WTC11 (cell line): Measurements from ENCODE around the gene CDC45.

Experiments
- ATF2 ChIP-seq: sonication (generic); formaldehyde crosslinking; IDR thresholded peaks from 2 replicates; pipeline ENCODE4 v1.8.1; 2022; ENCODE audit warnings: low read depth, missing genetic modification reagents, borderline replicate concordance
- CREB1 ChIP-seq: sonication (generic); formaldehyde crosslinking; IDR thresholded peaks from 2 replicates; pipeline ENCODE4 v1.8.0; 2023; ENCODE audit warnings: mild to moderate bottlenecking, missing genetic modification reagents
- ELF4 ChIP-seq: sonication (generic); formaldehyde crosslinking; IDR thresholded peaks from 2 replicates; pipeline ENCODE4 v1.8.1; 2022; ENCODE audit warnings: low read depth, mild to moderate bottlenecking, moderate library complexity, missing genetic modification reagents
- FOXJ3 ChIP-seq: sonication (generic); formaldehyde crosslinking; IDR thresholded peaks from 2 replicates; pipeline ENCODE4 v1.9.0; 2021; ENCODE audit warnings: missing genetic modification reagents, mild to moderate bottlenecking, borderline replicate concordance
- GTF2I ChIP-seq: fragments of 250-450 bp; sonication (Bioruptor Pico); conservative IDR thresholded peaks from 2 replicates; pipeline ENCODE4 v1.4.0; 2021; ENCODE audit warnings: mild to moderate bottlenecking
- MXD4 ChIP-seq: fragments of 250-450 bp; sonication (Bioruptor Pico); IDR thresholded peaks from 2 replicates; pipeline ENCODE4 v1.8.0; 2021; ENCODE audit warnings: mild to moderate bottlenecking, moderate library complexity, borderline replicate concordance
- NR2C2 ChIP-seq: sonication (generic); formaldehyde crosslinking; IDR thresholded peaks from 2 replicates; pipeline ENCODE4 v1.8.0; 2022; ENCODE audit warnings: mild to moderate bottlenecking, missing genetic modification reagents
- SMAD3 ChIP-seq: sonication (generic); formaldehyde crosslinking; IDR thresholded peaks from 2 replicates; pipeline ENCODE4 v1.8.0; 2022; ENCODE audit warnings: missing genetic modification reagents, mild to moderate bottlenecking, borderline replicate concordance
- SP1 ChIP-seq: sonication (generic); formaldehyde crosslinking; conservative IDR thresholded peaks from 2 replicates; pipeline ENCODE4 v1.8.1; 2022; ENCODE audit warnings: missing genetic modification reagents
- STAT6 ChIP-seq: sonication (generic); formaldehyde crosslinking; conservative IDR thresholded peaks from 2 replicates; pipeline ENCODE4 v1.8.1; 2023; ENCODE audit warnings: mild to moderate bottlenecking, low read depth, missing genetic modification reagents, moderate library complexity
- TEAD4 ChIP-seq: sonication (generic); formaldehyde crosslinking; IDR thresholded peaks from 2 replicates; pipeline ENCODE4 v1.8.0; 2022; ENCODE audit warnings: mild to moderate bottlenecking, missing genetic modification reagents
- TF ChIP-seq, protein P1 (sequence below): fragments of 200-600 bp; IDR thresholded peaks from 2 replicates; pipeline ENCODE4 v1.8.0; 2022; ENCODE audit warnings: antibody characterized with exemption
- TF ChIP-seq, protein P2 (sequence below): sonication (generic); formaldehyde crosslinking; IDR thresholded peaks from 2 replicates; pipeline ENCODE4 v1.8.1; 2023; ENCODE audit warnings: mild to moderate bottlenecking, moderate library complexity, missing genetic modification reagents

DNA sequence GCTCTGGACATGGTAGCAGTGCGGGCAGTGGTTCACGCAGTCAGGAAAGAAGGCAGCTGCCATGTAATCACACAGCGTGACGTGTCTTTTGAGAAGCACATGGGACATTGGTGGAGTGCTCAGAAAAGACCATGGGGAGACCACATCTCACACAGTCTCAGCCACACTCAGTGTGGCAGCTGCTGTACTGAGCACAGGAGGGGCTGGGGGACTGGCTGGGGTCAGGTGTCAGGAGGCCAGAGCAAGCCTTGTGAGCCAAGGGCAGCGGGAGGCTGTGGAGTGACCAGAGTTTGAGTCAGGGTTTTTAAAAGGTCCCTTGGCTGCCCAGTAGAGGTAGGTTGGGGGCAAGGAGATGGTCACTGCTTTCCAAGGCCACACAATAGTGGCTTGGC lies 26.0 kb downstream of the CDC45 start:
- TF ChIP-seq, protein P1, sequence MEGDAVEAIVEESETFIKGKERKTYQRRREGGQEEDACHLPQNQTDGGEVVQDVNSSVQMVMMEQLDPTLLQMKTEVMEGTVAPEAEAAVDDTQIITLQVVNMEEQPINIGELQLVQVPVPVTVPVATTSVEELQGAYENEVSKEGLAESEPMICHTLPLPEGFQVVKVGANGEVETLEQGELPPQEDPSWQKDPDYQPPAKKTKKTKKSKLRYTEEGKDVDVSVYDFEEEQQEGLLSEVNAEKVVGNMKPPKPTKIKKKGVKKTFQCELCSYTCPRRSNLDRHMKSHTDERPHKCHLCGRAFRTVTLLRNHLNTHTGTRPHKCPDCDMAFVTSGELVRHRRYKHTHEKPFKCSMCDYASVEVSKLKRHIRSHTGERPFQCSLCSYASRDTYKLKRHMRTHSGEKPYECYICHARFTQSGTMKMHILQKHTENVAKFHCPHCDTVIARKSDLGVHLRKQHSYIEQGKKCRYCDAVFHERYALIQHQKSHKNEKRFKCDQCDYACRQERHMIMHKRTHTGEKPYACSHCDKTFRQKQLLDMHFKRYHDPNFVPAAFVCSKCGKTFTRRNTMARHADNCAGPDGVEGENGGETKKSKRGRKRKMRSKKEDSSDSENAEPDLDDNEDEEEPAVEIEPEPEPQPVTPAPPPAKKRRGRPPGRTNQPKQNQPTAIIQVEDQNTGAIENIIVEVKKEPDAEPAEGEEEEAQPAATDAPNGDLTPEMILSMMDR: no peak
- no peak for TF ChIP-seq TEAD4
- no peak for TF ChIP-seq SMAD3 (CRISPR knock-in tag)
- no peak for TF ChIP-seq ATF2 (CRISPR knock-in tag)
- TF ChIP-seq MXD4 (CRISPR knock-in tag): no peak
- no peak for TF ChIP-seq NR2C2
- no peak for TF ChIP-seq FOXJ3 (CRISPR knock-in tag)
- TF ChIP-seq GTF2I (CRISPR knock-in tag): no peak
- TF ChIP-seq SP1 (CRISPR knock-in tag): no peak
- TF ChIP-seq ELF4: no peak
- TF ChIP-seq, protein P2, sequence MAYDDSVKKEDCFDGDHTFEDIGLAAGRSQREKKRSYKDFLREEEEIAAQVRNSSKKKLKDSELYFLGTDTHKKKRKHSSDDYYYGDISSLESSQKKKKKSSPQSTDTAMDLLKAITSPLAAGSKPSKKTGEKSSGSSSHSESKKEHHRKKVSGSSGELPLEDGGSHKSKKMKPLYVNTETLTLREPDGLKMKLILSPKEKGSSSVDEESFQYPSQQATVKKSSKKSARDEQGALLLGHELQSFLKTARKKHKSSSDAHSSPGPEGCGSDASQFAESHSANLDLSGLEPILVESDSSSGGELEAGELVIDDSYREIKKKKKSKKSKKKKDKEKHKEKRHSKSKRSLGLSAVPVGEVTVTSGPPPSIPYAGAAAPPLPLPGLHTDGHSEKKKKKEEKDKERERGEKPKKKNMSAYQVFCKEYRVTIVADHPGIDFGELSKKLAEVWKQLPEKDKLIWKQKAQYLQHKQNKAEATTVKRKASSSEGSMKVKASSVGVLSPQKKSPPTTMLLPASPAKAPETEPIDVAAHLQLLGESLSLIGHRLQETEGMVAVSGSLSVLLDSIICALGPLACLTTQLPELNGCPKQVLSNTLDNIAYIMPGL (CRISPR knock-in tag): no peak
- TF ChIP-seq CREB1 (CRISPR knock-in tag): no peak
- no peak for TF ChIP-seq STAT6
